Coronary artery (tissue), 2 donors: ENCODE results near the gene TIMM10.

Experiments
- DNase-seq: peaks from one replicate; pipeline ENCODE4 v3.0.0-alpha.2; 2017; ENCODE audit warnings: low spot score
- H3K27ac ChIP-seq, 2 donors: fragments of 200-600 bp; sonication (generic); one replicate each; pipeline ENCODE4 v1.5.1; 2016 to 2019
- H3K4me3 ChIP-seq: fragments of 200-600 bp; sonication (generic); 2 replicates; pipeline ENCODE4 v1.5.1; 2016; ENCODE audit warnings: mild to moderate bottlenecking, moderate library complexity
- CTCF ChIP-seq: fragments of 200-600 bp; sonication (generic); IDR thresholded peaks from one replicate; pipeline ENCODE4 v1.5.1; 2019; ENCODE audit warnings: antibody characterized with exemption

TIMM10 gene

GRCh38 chr11:57566905-57567514, 36.5 kb upstream of the TIMM10 start:
- TF ChIP-seq CTCF: no peak
- no peak for DNase-seq

DNA sequence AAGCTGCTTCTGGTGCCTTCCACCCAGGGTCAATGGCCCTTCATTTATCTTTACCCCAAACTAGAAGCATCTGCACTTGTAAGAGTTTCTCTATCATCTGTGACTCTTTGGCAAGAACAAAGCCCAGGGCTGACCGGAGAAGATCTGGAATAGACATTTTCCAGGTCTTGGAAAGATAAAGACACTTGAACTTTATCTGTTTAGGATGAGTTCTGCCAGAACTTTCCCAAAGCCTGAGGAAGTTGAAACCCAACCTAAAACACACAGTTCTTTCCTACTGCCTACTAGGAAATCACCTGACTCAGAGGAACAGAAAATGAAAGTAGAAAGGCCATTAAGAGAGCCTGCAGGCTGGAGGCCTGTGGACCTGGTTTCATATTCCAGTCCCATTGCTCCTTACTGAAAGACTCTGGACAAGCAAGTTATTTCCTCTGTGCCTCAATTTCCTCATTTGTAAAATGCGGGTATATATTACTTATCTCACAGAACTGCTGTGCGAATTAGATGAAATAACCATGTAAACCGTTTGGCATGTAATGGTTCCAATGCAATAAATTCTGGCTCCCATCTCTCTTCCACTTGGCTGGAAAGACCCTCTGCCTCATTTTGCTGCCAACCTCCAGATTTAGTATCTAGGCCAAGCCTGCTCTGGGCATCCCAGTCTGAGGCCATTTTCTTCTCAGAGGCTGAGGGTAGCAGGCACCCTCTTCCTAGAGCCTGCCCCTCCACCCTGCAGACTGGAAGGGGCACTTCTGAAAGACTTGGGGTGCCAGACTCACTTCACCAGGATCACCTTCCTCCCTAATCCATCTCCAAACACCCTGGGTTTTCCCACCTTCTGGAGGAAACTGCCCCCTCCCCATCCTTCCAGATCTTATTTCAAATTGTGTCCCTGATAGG, 35.7 kb upstream of the TIMM10 start:
- Histone ChIP-seq H3K4me3 (peak overlapping the region; percentile 87), H3K27ac (peak overlapping the region; percentile 66 to 85)
- DNase-seq: no peak
- TF ChIP-seq CTCF: no peak

More at GRCh38 chr11:57566905-57567514, 36.5 kb upstream of the TIMM10 start:
- peak overlapping the region; percentile 87 for H3K4me3 ChIP-seq
- H3K27ac ChIP-seq: peak overlapping the region; percentile 66 to 85

DNA sequence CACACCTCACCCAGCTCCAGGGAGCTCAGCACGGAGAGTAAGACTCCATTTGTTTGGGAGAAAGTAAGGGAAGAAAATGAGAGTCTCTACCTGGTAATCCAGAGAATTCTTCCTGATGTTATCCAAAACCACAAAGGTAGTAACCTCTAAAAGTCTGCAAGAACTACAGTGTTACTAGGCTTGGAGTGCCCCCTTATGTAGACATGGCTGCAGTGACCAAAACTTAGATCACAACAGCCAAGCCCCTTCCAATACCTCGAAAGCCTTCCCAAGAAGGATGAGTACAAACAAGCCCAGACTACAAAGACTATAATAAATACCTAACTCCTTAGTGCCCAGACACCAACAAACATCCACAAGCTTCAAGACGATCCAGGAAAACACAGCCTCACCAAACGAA, 32.0 kb upstream of the TIMM10 start:
- no peak overlapping the region for H3K4me3 ChIP-seq
- DNase-seq: no peak
- no peak overlapping the region for H3K27ac ChIP-seq
- TF ChIP-seq CTCF: no peak

DNA sequence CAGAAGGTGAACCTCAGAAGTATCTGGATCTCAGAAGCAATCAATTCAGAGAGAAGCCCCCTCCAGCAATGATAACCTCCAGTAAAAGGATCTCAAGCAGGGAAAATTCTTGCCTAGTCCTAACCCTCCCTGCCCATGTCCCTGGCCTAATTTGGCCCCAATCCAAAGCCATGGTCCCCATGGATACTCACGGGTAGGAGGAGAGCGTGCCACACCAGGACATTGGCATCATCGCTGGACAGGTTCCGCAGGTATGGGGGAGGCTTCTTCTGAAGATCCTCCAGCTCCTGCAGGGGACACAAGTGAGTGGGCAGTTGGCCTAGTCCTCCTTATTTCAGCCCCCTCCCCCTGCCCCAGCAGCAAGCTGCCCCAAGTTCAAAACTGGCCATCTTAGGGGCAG, 29.6 kb upstream of the TIMM10 start:
- H3K4me3 ChIP-seq: no peak overlapping the region
- no peak for DNase-seq
- H3K27ac ChIP-seq: no peak overlapping the region
- TF ChIP-seq CTCF: no peak

GRCh38 chr11:57556041-57556440, 25.5 kb upstream of the TIMM10 start:
- Histone ChIP-seq H3K27ac (no peak overlapping the region), H3K4me3 (no peak overlapping the region)
- no peak for DNase-seq
- no peak for TF ChIP-seq CTCF

DNA sequence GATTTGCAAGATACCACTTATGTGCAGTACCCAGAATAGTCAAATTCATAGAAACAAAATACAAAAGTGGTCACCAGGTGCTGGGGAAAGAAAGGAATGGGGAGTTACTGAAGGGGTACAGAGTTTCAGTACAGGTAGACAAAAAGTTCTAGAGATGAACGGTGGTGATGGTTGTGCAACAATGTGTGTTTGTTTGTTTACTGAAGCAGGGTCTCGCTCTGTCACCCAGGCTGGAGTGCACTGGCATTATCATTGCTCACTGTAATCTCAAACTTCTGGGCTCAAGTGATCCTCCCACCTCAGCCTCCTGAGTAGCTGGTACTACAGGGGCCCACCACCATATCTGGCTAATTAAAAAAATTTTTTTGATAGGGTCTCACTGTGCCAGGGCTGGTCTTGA, 24.8 kb upstream of the TIMM10 start:
- no peak overlapping the region for H3K4me3 ChIP-seq
- no peak for DNase-seq
- no peak overlapping the region for H3K27ac ChIP-seq
- no peak for TF ChIP-seq CTCF

- no peak for TF ChIP-seq CTCF
- H3K27ac ChIP-seq: no peak overlapping the region
- DNase-seq: no peak
- no peak overlapping the region for H3K4me3 ChIP-seq
Measured at GRCh38 chr11:57552479-57552878, 21.9 kb upstream of the TIMM10 start.
